NOMO-1 treated with dmso at 0.1 percent for 144 hours (cell line): ENCODE measurements around the gene FAM98C.
A peak's percentile ranks its signal among the peaks of the same experiment; 100 is the strongest.
"Not testable (repeated sequence)": the region's sequence is repeated elsewhere in the genome, so short reads cannot be mapped to it uniquely, and the experiment has no call there.

Experiments used
- DNase-seq: peaks from one replicate; lab custom pipeline; 2025; ENCODE audit not compliant: unreplicated experiment; lab: John Stamatoyannopoulos, UW

Gene FAM98C

GRCh38 chr19:38425222-38425809, 22.4 kb downstream of the FAM98C start:
- no peak for DNase-seq

DNA sequence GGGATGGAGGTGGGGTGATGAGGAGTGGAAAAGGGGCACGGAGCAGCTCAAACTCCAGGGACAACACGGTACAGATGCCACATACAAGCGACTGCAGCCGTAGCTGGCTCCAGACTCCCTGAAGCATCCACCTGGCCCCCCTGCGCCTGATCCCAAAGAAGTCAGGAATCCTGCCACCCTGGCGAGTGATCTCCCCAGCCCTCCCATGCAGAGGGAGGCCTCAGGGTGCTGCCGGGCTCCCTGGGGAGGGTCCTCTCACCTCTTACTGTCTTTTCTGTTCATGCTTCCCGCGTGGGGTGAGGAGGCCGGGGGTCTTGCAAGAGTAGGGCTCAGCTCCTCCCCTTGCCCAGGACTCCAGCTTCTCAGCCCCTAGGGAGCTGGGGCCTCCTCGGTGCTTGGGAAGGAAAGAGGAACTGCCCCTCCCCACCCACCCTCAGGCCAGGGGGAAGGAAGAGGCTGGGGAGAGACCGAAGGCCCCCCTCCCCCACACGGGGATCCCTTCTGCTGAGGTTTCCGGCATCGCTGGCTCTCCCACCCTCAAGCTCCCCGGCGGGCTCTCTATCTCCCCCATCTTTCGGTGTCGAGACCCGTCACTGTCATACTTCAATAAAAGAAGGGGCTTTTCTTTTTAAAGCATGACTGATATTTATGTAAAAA, 23.0 kb downstream of the FAM98C start, which contains the start of gene RASGRP4:
RASGRP4 (minus strand) TSS at position 410 of the 657 bp plus-strand sequence; CDS start at position 282, 128 bp downstream.
- DNase-seq: peak; percentile 71

DNA sequence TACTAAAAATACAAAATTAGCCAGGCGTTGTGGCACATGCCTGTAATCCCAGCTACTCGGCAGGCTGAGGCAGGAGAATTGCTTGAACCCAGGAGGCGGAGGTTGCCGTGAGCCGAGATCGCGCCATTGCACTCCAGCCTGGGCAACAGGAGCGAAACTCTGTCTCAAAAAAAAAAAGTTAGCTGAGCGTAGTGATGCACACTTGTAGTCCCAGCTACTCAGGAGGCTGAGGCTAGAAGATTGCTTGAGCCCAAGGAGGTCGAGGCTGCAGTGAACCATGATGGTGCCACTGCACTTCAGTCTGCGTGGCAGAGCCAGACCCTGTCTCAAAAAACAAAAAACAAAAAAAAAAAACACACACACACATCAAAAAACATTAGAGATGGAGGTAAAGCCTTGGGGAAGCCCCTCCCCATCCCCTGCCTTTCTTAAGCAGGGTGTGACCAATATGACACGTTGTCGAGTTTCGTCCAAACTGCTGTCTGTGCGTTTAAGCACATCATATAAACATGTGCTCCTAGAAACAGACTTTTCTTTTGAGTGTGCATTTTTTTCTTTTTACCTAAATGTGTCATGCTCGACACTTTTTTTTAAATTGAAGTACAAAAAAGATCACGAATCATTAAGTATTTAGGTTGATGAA, 24.3 kb downstream of the FAM98C start:
- DNase-seq: not testable (repeated sequence)

- DNase-seq: no peak
These were observed 26.3 kb downstream of the FAM98C start for GRCh38 chr19:38429055-38429810.

GRCh38 chr19:38429811-38430156, 26.9 kb downstream of the FAM98C start:
- no peak for DNase-seq

DNA sequence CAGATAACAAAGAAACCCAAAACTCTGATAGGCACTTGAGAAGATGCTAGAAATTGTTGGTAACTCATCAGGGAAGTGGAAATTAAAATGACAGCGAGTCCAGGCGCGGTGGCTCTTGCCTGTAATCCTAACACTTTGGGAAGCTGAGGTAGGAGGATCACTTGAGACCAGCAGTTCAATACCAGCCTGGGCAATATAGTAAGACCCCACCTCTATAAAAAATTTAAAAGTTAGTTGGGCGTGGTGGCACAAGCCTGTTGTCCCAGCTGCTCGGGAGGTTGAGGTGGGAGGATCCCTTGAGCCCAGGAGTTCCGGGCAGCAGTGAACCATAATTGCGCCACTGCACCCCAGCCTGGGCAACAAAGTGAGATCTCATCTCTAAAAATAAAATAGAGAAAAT, 28.0 kb downstream of the FAM98C start:
- DNase-seq: no peak

- DNase-seq: no peak
These were observed 30.4 kb downstream of the FAM98C start, which contains the start of gene RYR1 for GRCh38 chr19:38433268-38433733. Gene RYR1, plus strand, starts transcription at chr19:38433691. Its CDS starts 139 bp downstream, at chr19:38433830.

GRCh38 chr19:38434549-38435051, 31.7 kb downstream of the FAM98C start:
- DNase-seq: no peak

- DNase-seq: no peak
These were observed 34.4 kb downstream of the FAM98C start for GRCh38 chr19:38437295-38437694.

GRCh38 chr19:38437917-38438316, 35.0 kb downstream of the FAM98C start:
- DNase-seq: no peak

GRCh38 chr19:38440592-38440991, 37.7 kb downstream of the FAM98C start:
- no peak for DNase-seq

DNA sequence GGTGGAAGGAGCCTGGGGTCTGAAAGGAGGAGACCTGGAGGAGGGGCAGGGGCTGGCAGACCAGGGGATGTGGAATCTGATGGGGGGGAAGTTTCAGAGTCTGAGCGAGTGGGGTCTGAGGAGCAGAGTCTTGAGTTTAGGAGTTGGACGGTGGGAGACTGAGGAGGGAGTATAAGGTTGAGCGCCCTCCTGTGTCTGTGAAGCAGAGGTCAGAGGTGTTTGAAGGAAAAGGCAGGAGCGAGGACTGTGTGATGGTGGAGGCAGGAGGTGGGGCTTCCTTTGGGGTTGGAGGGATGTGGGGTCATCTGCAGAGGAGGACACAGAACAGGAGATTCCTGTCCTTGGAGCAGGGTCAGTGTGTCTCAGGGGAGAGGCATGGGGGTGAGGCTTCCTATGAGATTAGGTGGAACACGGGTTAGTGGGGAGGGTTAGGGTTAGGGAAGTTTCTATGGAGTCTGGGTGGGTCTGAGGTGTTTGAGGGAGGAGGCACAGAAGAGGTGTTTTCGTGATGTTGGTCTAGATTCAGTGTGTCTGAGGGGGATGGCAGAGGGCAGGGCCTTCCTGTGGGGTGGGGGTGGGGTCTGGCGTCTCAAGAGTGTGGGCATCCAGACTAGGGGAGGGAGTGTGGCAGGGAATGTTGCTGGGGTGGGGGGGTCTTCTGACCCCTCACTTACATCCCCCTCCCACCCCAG, 38.9 kb downstream of the FAM98C start:
- DNase-seq: no peak

- DNase-seq: no peak
These were observed 39.8 kb downstream of the FAM98C start for GRCh38 chr19:38442736-38443135.

DNA sequence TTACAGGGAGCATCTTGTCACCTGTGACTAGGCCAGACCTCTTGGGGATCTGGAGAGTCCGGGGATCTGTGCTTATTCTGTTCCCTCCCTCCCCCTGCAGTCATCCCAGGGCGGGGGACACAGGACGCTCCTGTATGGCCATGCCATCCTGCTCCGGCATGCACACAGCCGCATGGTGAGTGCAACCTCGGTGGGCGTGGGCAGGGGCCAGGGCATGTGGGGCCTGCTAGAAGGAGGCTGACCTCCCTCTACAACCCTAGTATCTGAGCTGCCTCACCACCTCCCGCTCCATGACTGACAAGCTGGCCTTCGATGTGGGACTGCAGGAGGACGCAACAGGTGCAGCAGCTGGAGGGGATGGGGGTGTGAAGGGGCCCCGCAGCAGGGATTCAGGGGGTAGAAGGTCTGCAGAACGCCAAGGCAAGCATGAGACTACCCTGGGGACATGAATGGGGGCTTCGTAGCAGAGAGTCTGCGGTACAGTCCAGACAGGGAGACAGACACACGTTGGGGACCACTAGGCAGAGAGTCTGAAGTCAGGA, 40.6 kb downstream of the FAM98C start:
- DNase-seq: no peak

GRCh38 chr19:38444026-38444425, 41.1 kb downstream of the FAM98C start:
- DNase-seq: no peak

- DNase-seq: no peak
These were observed 42.5 kb downstream of the FAM98C start for GRCh38 chr19:38445362-38445761.

DNA sequence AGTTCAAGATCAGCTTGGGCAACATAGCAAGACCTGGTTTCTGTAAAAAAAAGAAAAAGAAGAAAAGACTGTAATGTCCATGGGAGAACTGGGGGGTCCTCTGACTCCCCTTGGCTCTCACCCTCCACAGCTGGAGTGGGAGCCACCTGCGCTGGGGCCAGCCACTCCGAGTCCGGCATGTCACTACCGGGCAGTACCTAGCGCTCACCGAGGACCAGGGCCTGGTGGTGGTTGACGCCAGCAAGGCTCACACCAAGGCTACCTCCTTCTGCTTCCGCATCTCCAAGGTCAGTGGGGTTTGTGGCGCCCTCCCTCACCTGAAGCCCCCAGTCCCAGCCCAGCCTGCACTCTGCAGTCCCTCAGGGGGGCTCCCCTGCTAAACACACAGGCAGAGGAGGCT, 45.3 kb downstream of the FAM98C start:
- DNase-seq: no peak

DNA sequence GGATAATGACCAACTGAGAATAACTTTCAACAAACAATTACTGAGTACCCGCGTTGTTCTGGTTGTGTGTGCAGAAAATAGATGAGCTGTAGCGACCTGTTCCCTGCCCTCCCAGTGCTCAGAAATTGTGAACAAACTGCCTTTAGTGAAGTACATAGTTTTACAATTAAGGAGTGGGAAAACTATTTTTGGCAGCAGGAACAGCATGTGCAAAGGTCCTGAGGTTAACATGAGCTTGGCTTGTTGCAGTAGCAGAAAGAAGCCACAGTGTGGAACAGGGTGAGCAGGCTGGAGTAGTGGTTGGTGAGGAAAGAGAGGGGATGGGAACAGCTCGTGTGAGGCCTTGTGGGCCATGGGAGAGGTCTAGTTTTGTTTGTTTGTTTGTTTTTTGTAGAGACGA, 46.6 kb downstream of the FAM98C start:
- no peak for DNase-seq

GRCh38 chr19:38451036-38451435, 48.1 kb downstream of the FAM98C start:
- DNase-seq: no peak

- no peak for DNase-seq
These were observed 48.7 kb downstream of the FAM98C start for GRCh38 chr19:38451629-38452028.
